Esophagus muscularis mucosa (tissue), 4 donors: ENCODE data around the gene ZXDC. TPM values are rescaled to one million over a fixed set of nuclear protein-coding genes. Genes with fewer than 3 reads are reported as not detected.

Experiments
- DNase-seq: peaks from one replicate; pipeline ENCODE4 v3.0.0-alpha.2; 2017; ENCODE audit errors: extremely low spot score
- H3K27ac ChIP-seq, 4 donors: fragments of 200-600 bp; sonication (generic); replicated peaks in 1 of 4; 1 replicate in 3 of 4; 2 replicates in 1 of 4; pipeline ENCODE4 v1.5.1; 2016 to 2019; ENCODE audit warnings: mild to moderate bottlenecking in 1 of 4
- H3K27me3 ChIP-seq, 4 donors: fragments of 200-600 bp; sonication (generic); one replicate each; pipeline versions ENCODE4 v1.5.1 to v1.6.0; 2016 to 2019
- H3K36me3 ChIP-seq, 4 donors: fragments of 200-600 bp; sonication (generic); one replicate each; pipeline ENCODE4 v1.5.1; 2016 to 2019
- H3K4me1 ChIP-seq, 4 donors: fragments of 200-600 bp; sonication (generic); one replicate each; pipeline ENCODE4 v1.5.1; 2016 to 2019
- H3K4me3 ChIP-seq, 4 donors: fragments of 200-600 bp; sonication (generic); 1 replicate in 2 of 4; 2 replicates in 2 of 4; pipeline ENCODE4 v1.5.1; 2016 to 2019; ENCODE audit warnings: mild to moderate bottlenecking in 4 of 4, moderate library complexity in 1 of 4
- H3K9me3 ChIP-seq, 4 donors: fragments of 200-600 bp; sonication (generic); 1 replicate in 3 of 4; 2 replicates in 1 of 4; pipeline ENCODE4 v1.5.1; 2016 to 2019
- CTCF ChIP-seq, 3 experiments: fragments of 200-600 bp in 2 of 3; fragments of 450-650 bp in 1 of 3; sonication (generic) in 2 of 3; IDR thresholded peaks; one replicate each; pipeline ENCODE4 v1.5.1; 2017 to 2019; ENCODE audit warnings: antibody characterized with exemption in 3 of 3, mild to moderate bottlenecking in 2 of 3, moderate library complexity in 1 of 3
- EP300 ChIP-seq: sonication (generic); formaldehyde crosslinking; IDR thresholded peaks from one replicate; pipeline ENCODE4 v1.6.1; 2017; ENCODE audit warnings: antibody characterized with exemption
- POLR2A ChIP-seq: fragments of 450-650 bp; IDR thresholded peaks from one replicate; pipeline ENCODE4 v1.6.1; 2017; ENCODE audit warnings: antibody characterized with exemption, moderate library complexity, mild to moderate bottlenecking, low read depth
- POLR2AphosphoS5 ChIP-seq, 2 donors: sonication (generic); formaldehyde crosslinking; IDR thresholded peaks; one replicate each; pipeline ENCODE4 v1.6.1; 2017; ENCODE audit warnings: antibody characterized with exemption in 2 of 2
- WGBS: methylation state at CpG from one replicate; pipeline ENCODE4 v1.1.5; 2018; 5-methylcytosine and 5-hydroxymethylcytosine counted together
- intact Hi-C: fragments of 100-400 bp; cut with DNase I; formaldehyde crosslinking; loops from one replicate; pipeline ENCODE4 v1.15.1; 2023
- total RNA-seq, 4 donors: library from RNA; depleted of rRNA; stranded (reverse); fragments of >200 nt; gene quantifications; one replicate each; pipeline versions ENCODE4 v1.1.0 to v1.2.1, GENCODE V29; 2016

ZXDC gene
- total RNA-seq, 4 donors from 2014 or later: 25.8 to 41.2 (median 38.6) TPM

GRCh38 chr3:126466886-126467610 is 8.6 kb downstream of the ZXDC start:
- H3K4me3 ChIP-seq: no peak overlapping the region
- no peak for DNase-seq
- no peak overlapping the region for H3K27ac ChIP-seq
- no peaks in the 10 kb centered on the region for H3K27me3 ChIP-seq
- TF ChIP-seq EP300 (no peak), POLR2AphosphoS5 (IDR thresholded peaks at IDR 0.05) (no peak), POLR2A (no peak), CTCF (IDR thresholded peaks at IDR 0.05) (no peak)
- H3K36me3 ChIP-seq: peaks cover 74 to 95% (median 91%) of the 10 kb centered on the region in 4 donors
- H3K9me3 ChIP-seq: no peaks in the 10 kb centered on the region
- peaks cover 28 to 64% (median 32%) of the 10 kb centered on the region in 4 donors for H3K4me1 ChIP-seq
- WGBS: 80% methylated on average over 16 of the region's 19 CpGs
- intact Hi-C loops: no loop called here

GRCh38 chr3:126465928-126466544 is 9.7 kb downstream of the ZXDC start:
- intact Hi-C loops: no loop called here
- 59% methylated on average over 16 of the region's 16 CpGs for WGBS

GRCh38 chr3:126464997-126465396 is 10.7 kb downstream of the ZXDC start:
- intact Hi-C loops: no loop called here
- Histone ChIP-seq H3K4me3 (no peak overlapping the region), H3K27me3 (no peaks in the 10 kb centered on the region), H3K27ac (no peak overlapping the region), H3K9me3 (no peaks in the 10 kb centered on the region), H3K4me1 (peaks cover 18 to 48% (median 24%) of the 10 kb centered on the region in 4 donors), H3K36me3 (peaks cover 80 to 100% (median 98%) of the 10 kb centered on the region in 4 donors)
- TF ChIP-seq POLR2AphosphoS5 (IDR thresholded peaks at IDR 0.05): no peak
- TF ChIP-seq EP300: no peak
- no peak for TF ChIP-seq CTCF (IDR thresholded peaks at IDR 0.05)
- no peak for TF ChIP-seq POLR2A
- 92% methylated on average over 9 of the region's 11 CpGs for WGBS
- DNase-seq: no peak

More at GRCh38 chr3:126465928-126466544, 9.7 kb downstream of the ZXDC start:
- Histone ChIP-seq H3K36me3 (peaks cover 80 to 100% (median 98%) of the 10 kb centered on the region in 4 donors), H3K4me3 (no peak overlapping the region), H3K9me3 (no peaks in the 10 kb centered on the region), H3K4me1 (peaks cover 18 to 55% (median 25%) of the 10 kb centered on the region in 4 donors), H3K27me3 (no peaks in the 10 kb centered on the region), H3K27ac (no peak overlapping the region)
- no peak for DNase-seq
- no peak for TF ChIP-seq EP300
- no peak for TF ChIP-seq POLR2A
- no peak for TF ChIP-seq POLR2AphosphoS5 (IDR thresholded peaks at IDR 0.05)
- TF ChIP-seq CTCF (IDR thresholded peaks at IDR 0.05): no peak

- DNase-seq: no peak
- Histone ChIP-seq H3K9me3 (no peaks in the 10 kb centered on the region), H3K36me3 (peaks cover 80 to 100% (median 98%) of the 10 kb centered on the region in 4 donors), H3K4me1 (peaks cover 18 to 44% (median 21%) of the 10 kb centered on the region in 4 donors), H3K27ac (no peak overlapping the region), H3K4me3 (no peak overlapping the region), H3K27me3 (no peaks in the 10 kb centered on the region)
- TF ChIP-seq EP300: no peak
- TF ChIP-seq POLR2A: no peak
- TF ChIP-seq POLR2AphosphoS5 (IDR thresholded peaks at IDR 0.05): no peak
- TF ChIP-seq CTCF (IDR thresholded peaks at IDR 0.05): no peak
- WGBS: 81% methylated on average over 4 of the region's 4 CpGs
- intact Hi-C loops: no loop called here
These were observed 11.2 kb downstream of the ZXDC start for GRCh38 chr3:126464494-126464893.
